Sigmoid colon (tissue), 7 donors: ENCODE data around the gene ZFP69B. TPM values are rescaled to one million over a fixed set of nuclear protein-coding genes. Genes with fewer than 3 reads are reported as not detected.

ENCODE experiments used
- DNase-seq: peaks from one replicate; pipeline ENCODE4 v3.0.0-alpha.2; 2019
- H3K27ac ChIP-seq, 4 donors: fragments of 200-600 bp; sonication (generic); one replicate each; pipeline ENCODE4 v1.5.1; 2016 to 2019; ENCODE audit warnings: mild to moderate bottlenecking in 1 of 4
- H3K27me3 ChIP-seq, 3 donors: fragments of 200-600 bp; sonication (generic); one replicate each; pipeline ENCODE4 v1.5.1; 2019; ENCODE audit warnings: mild to moderate bottlenecking in 1 of 3
- H3K36me3 ChIP-seq, 4 donors: fragments of 200-600 bp; sonication (generic); one replicate each; pipeline ENCODE4 v1.5.1; 2016 to 2019
- H3K4me1 ChIP-seq, 4 donors: fragments of 200-600 bp; sonication (generic); one replicate each; pipeline ENCODE4 v1.5.1; 2017 to 2019
- H3K4me3 ChIP-seq, 4 donors: fragments of 200-600 bp; sonication (generic); one replicate each; pipeline ENCODE4 v1.5.1; 2017 to 2019; ENCODE audit warnings: mild to moderate bottlenecking in 2 of 4, moderate library complexity in 1 of 4
- H3K9me3 ChIP-seq, 4 donors: fragments of 200-600 bp in 3 of 4; sonication (generic) in 3 of 4; one replicate each; pipeline versions ENCODE4 v1.5.1 to v1.6.1; 2013 to 2019
- EP300 ChIP-seq, 4 donors: sonication (generic); formaldehyde crosslinking; IDR thresholded peaks; one replicate each; pipeline ENCODE4 v1.6.1; 2017; ENCODE audit warnings: antibody characterized with exemption in 4 of 4
- POLR2A ChIP-seq, 2 donors: fragments of 450-650 bp; IDR thresholded peaks; one replicate each; pipeline ENCODE4 v1.6.1; 2016; ENCODE audit warnings: antibody characterized with exemption in 2 of 2, mild to moderate bottlenecking in 2 of 2, moderate library complexity in 2 of 2
- POLR2AphosphoS5 ChIP-seq, 4 donors: sonication (generic); formaldehyde crosslinking; IDR thresholded peaks; one replicate each; pipeline ENCODE4 v1.6.1; 2017; ENCODE audit warnings: antibody characterized with exemption in 4 of 4
- WGBS, 2 donors: extraction: QIAGEN DNeasy Blood & Tissue Kit; methylation state at CpG; one replicate each; pipeline ENCODE4 v1.1.7; 2013; 5-methylcytosine and 5-hydroxymethylcytosine counted together
- intact Hi-C: fragments of 100-400 bp; cut with DNase I; formaldehyde crosslinking; loops from one replicate; pipeline ENCODE4 v1.15.1; 2023
- polyA plus RNA-seq, 3 donors: library from polyadenylated mRNA; stranded (reverse); fragments of 200-250 nt; gene quantifications; one replicate each; pipeline ENCODE4 v1.2.3, GENCODE V29; 2013
- total RNA-seq, 4 donors: library from RNA; depleted of rRNA; stranded (reverse); fragments of >200 nt; gene quantifications; one replicate each; pipeline ENCODE4 v1.1.0, GENCODE V29; 2016
- TF ChIP-seq, protein P1 (sequence below), 4 experiments: fragments of 450-650 bp in 3 of 4; fragments of 200-600 bp in 1 of 4; IDR thresholded peaks; one replicate each; pipeline ENCODE4 v1.5.1; 2016 to 2019; ENCODE audit warnings: antibody characterized with exemption in 4 of 4, mild to moderate bottlenecking in 3 of 4, moderate library complexity in 2 of 4
- donor health status: healthy with polysubstance abuse.
- donor health status: Bipolar disorder and iron deficiency.
- donor health status: healthy.

The ZFP69B gene
- total and polyA plus RNA-seq, 7 donors, result 0.14 to 1.8 (median 0.85) TPM; not detected in 1

GRCh38 chr1:40407453-40407852 lies 42.8 kb upstream of the ZFP69B start:
- H3K27ac ChIP-seq, result no peak overlapping the region
- intact Hi-C loops, result no loop called here

GRCh38 chr1:40409467-40409866 lies 40.8 kb upstream of the ZFP69B start:
- H3K4me1 ChIP-seq, result peaks cover 0 to 7% (median 0%) of the 10 kb centered on the region in 4 donors
- H3K9me3 ChIP-seq, result no peaks in the 10 kb centered on the region
- H3K27me3 ChIP-seq, result no peaks in the 10 kb centered on the region
- H3K4me3 ChIP-seq, result no peak overlapping the region
- TF ChIP-seq EP300 (IDR thresholded peaks at IDR 0.05) (no peak), POLR2A (IDR thresholded peaks at IDR 0.05) (no peak), POLR2AphosphoS5 (IDR thresholded peaks at IDR 0.05) (no peak)
- TF ChIP-seq, protein P1, sequence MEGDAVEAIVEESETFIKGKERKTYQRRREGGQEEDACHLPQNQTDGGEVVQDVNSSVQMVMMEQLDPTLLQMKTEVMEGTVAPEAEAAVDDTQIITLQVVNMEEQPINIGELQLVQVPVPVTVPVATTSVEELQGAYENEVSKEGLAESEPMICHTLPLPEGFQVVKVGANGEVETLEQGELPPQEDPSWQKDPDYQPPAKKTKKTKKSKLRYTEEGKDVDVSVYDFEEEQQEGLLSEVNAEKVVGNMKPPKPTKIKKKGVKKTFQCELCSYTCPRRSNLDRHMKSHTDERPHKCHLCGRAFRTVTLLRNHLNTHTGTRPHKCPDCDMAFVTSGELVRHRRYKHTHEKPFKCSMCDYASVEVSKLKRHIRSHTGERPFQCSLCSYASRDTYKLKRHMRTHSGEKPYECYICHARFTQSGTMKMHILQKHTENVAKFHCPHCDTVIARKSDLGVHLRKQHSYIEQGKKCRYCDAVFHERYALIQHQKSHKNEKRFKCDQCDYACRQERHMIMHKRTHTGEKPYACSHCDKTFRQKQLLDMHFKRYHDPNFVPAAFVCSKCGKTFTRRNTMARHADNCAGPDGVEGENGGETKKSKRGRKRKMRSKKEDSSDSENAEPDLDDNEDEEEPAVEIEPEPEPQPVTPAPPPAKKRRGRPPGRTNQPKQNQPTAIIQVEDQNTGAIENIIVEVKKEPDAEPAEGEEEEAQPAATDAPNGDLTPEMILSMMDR (IDR thresholded peaks at IDR 0.05), result no peak
- WGBS, 2 donors, result 94 to 97% methylated on average over 4 of the region's 4 CpGs
- peaks cover 0 to 41% (median 12%) of the 10 kb centered on the region in 4 donors for H3K36me3 ChIP-seq
- H3K27ac ChIP-seq, result no peak overlapping the region
- DNase-seq, result no peak
- intact Hi-C loops, result no loop called here

More at GRCh38 chr1:40407453-40407852, 42.8 kb upstream of the ZFP69B start:
- H3K36me3 ChIP-seq, result peaks cover 0 to 27% (median 3%) of the 10 kb centered on the region in 4 donors
- H3K4me3 ChIP-seq, result no peak overlapping the region
- no peaks in the 10 kb centered on the region for H3K27me3 ChIP-seq
- TF ChIP-seq, protein P1 (IDR thresholded peaks at IDR 0.05), result no peak
- no peak for TF ChIP-seq POLR2AphosphoS5 (IDR thresholded peaks at IDR 0.05)
- no peak for TF ChIP-seq EP300 (IDR thresholded peaks at IDR 0.05)
- TF ChIP-seq POLR2A (IDR thresholded peaks at IDR 0.05), result no peak
- peaks cover 0 to 8% (median 0%) of the 10 kb centered on the region in 4 donors for H3K4me1 ChIP-seq
- H3K9me3 ChIP-seq, result no peaks in the 10 kb centered on the region
- DNase-seq, result no peak

DNA sequence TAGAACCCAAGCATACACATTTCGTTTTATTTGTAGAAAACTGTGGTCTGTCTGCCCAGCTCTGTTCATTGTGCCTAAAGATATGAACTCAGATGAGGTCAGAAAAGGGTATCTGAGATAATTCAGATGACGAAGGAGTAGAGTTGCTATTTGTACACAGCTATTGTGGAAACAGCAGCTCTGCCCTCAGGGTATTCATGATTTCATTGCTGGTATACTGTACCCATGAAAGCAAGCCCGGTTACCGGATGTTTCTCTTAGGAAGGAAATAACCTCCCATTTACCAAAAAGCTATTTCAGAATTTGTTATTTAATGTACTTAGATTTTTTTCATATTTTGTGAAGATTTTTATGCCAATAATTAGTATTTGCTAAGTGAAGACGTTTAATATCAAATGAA lies 39.0 kb upstream of the ZFP69B start:
- Histone ChIP-seq H3K4me3 (no peak overlapping the region), H3K27ac (no peak overlapping the region), H3K4me1 (no peaks in the 10 kb centered on the region), H3K27me3 (no peaks in the 10 kb centered on the region), H3K9me3 (no peaks in the 10 kb centered on the region), H3K36me3 (peaks cover 0 to 60% (median 21%) of the 10 kb centered on the region in 4 donors)
- WGBS, 2 donors, result 93 to 94% methylated on average over 5 of the region's 5 CpGs
- no peak for DNase-seq
- intact Hi-C loops, result no loop called here
- TF ChIP-seq, protein P1 (IDR thresholded peaks at IDR 0.05), result no peak
- no peak for TF ChIP-seq POLR2A (IDR thresholded peaks at IDR 0.05)
- TF ChIP-seq POLR2AphosphoS5 (IDR thresholded peaks at IDR 0.05), result no peak
- TF ChIP-seq EP300 (IDR thresholded peaks at IDR 0.05), result no peak

DNA sequence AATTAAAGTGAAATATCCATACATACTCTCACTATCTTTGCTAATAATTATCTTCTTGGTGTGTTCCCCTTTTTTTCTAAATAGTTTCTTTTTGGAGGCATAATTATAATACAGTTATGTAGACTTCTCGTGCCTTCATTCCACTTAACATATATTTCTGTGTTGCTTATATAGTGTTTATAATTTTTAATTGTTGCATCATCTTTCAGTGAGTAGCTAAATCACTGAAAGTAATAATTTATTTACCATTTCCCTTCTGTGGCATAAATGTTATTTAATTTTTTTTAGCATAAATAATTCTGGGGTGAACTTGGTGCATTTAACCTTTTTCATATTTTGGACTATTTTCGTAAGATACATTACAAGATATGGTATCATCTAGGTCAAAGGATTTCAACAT lies 38.4 kb upstream of the ZFP69B start:
- H3K4me3 ChIP-seq, result no peak overlapping the region
- H3K36me3 ChIP-seq, result peaks cover 0 to 65% (median 26%) of the 10 kb centered on the region in 4 donors
- TF ChIP-seq POLR2AphosphoS5 (IDR thresholded peaks at IDR 0.05) (no peak), POLR2A (IDR thresholded peaks at IDR 0.05) (no peak), EP300 (IDR thresholded peaks at IDR 0.05) (no peak)
- TF ChIP-seq, protein P1 (IDR thresholded peaks at IDR 0.05), result no peak
- no peaks in the 10 kb centered on the region for H3K4me1 ChIP-seq
- intact Hi-C loops, result no loop called here
- H3K27me3 ChIP-seq, result no peaks in the 10 kb centered on the region
- no peak for DNase-seq
- H3K27ac ChIP-seq, result no peak overlapping the region
- no peaks in the 10 kb centered on the region for H3K9me3 ChIP-seq
- WGBS, 2 donors, result 72 to 94% methylated on average over 2 of the region's 2 CpGs
